Psoas muscle (tissue), 8 donors: ENCODE results near the gene PRDX2. TPM values are rescaled to one million over a fixed set of nuclear protein-coding genes. Genes with fewer than 3 reads are reported as not detected.

Experiments
- ATAC-seq, 4 donors: fragments of 200-7000 bp; cut with Tn5 transposase; one replicate each; pipeline ENCODE4 v1.9.1; 2020; ENCODE audit warnings: moderate library complexity in 3 of 4, mild to moderate bottlenecking in 2 of 4
- DNase-seq, 2 donors: peaks; one replicate each; pipeline ENCODE4 v3.0.0-alpha.2; 2020
- H3K27ac ChIP-seq: fragments of 200-600 bp; one replicate; pipeline ENCODE4 v1.8.0; 2022
- H3K27me3 ChIP-seq, 3 donors: fragments of 200-600 bp in 1 of 3; one replicate each; pipeline versions ENCODE4 v1.6.1 to v1.8.0; 2013 to 2022; ENCODE audit warnings: low read length in 2 of 3, mild to moderate bottlenecking in 2 of 3, moderate library complexity in 1 of 3; ENCODE audit not compliant: insufficient read depth in 3 of 3
- H3K36me3 ChIP-seq, 2 donors: fragments of 200-600 bp in 1 of 2; one replicate each; pipeline versions ENCODE4 v1.6.1 to v1.8.0; 2013 to 2022; ENCODE audit warnings: low read depth in 1 of 2, mild to moderate bottlenecking in 1 of 2, moderate library complexity in 1 of 2; ENCODE audit not compliant: insufficient read depth in 1 of 2
- H3K4me1 ChIP-seq: fragments of 200-600 bp; one replicate; pipeline ENCODE4 v1.8.0; 2022
- H3K4me3 ChIP-seq: fragments of 200-600 bp; one replicate; pipeline ENCODE4 v1.8.0; 2022; ENCODE audit warnings: mild to moderate bottlenecking
- H3K9me3 ChIP-seq: fragments of 200-600 bp; one replicate; pipeline ENCODE4 v1.8.0; 2022
- WGBS, 3 donors: extraction: QIAGEN DNeasy Blood & Tissue Kit; methylation state at CpG; one replicate each; pipeline versions ENCODE4 v1.1.6 to v1.1.7; 2013; 5-methylcytosine and 5-hydroxymethylcytosine counted together
- intact Hi-C, 2 donors: fragments of 100-400 bp; cut with DNase I; formaldehyde crosslinking; loops; one replicate each; pipeline versions ENCODE4 v1.11.0 to v1.14.2; 2022
- polyA plus RNA-seq, 3 donors: library from polyadenylated mRNA; stranded (reverse); fragments of 200-250 nt; gene quantifications; one replicate each; pipeline ENCODE4 v1.2.3, GENCODE V29; 2013
- total RNA-seq, 4 donors: library from RNA; stranded (reverse); fragmentation: NEBNext Ultra II Directional in 2 of 4; extraction: Animal tissue kit (Norgen Biotek cat#: 25700) in 2 of 4; gene quantifications; one replicate each; pipeline versions ENCODE4 v1.2.1 to v1.2.4, GENCODE V29; 2021 to 2023
- TF ChIP-seq, protein P1 (sequence below): fragments of 200-600 bp; IDR thresholded peaks from one replicate; pipeline ENCODE4 v1.8.0; 2022; ENCODE audit warnings: antibody characterized with exemption
- donor health status: healthy with polysubstance abuse.
- donor health status: DM: no; HTN: no; CAD: no; lungs with moderate emphysema.
- donor health status: Bipolar disorder and iron deficiency.
- donor health status: healthy.
- donor health status: DM: yes; HTN: yes; CAD: no.
- donor health status: DM: no; HTN: no; CAD: no.
- donor health status: DM: no; HTN: no; CAD: no.
- donor health status: DM: yes; HTN: yes; CAD: no.

Gene PRDX2
- total and polyA plus RNA-seq, 7 donors: 273 to 535 (median 396) TPM

- TF ChIP-seq, protein P1, sequence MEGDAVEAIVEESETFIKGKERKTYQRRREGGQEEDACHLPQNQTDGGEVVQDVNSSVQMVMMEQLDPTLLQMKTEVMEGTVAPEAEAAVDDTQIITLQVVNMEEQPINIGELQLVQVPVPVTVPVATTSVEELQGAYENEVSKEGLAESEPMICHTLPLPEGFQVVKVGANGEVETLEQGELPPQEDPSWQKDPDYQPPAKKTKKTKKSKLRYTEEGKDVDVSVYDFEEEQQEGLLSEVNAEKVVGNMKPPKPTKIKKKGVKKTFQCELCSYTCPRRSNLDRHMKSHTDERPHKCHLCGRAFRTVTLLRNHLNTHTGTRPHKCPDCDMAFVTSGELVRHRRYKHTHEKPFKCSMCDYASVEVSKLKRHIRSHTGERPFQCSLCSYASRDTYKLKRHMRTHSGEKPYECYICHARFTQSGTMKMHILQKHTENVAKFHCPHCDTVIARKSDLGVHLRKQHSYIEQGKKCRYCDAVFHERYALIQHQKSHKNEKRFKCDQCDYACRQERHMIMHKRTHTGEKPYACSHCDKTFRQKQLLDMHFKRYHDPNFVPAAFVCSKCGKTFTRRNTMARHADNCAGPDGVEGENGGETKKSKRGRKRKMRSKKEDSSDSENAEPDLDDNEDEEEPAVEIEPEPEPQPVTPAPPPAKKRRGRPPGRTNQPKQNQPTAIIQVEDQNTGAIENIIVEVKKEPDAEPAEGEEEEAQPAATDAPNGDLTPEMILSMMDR: no peak
- intact Hi-C loops: loop anchor here in 1 of 2 donors (2.0 kb wide), 1 partner anchor 74 kb away; no protein-coding TSS in a partner anchor
- DNase-seq: peak; percentile 57 to 78
- peak overlapping the region; percentile 4 for H3K4me3 ChIP-seq
- peak overlapping the region; percentile 90 for H3K27ac ChIP-seq
- peaks cover 36% of the 10 kb centered on the region for H3K4me1 ChIP-seq
- no peaks in the 10 kb centered on the region for H3K27me3 ChIP-seq
- WGBS, 3 donors: 24 to 37% (median 27%) methylated on average over 4 of the region's 4 CpGs
- H3K9me3 ChIP-seq: no peaks in the 10 kb centered on the region
- peak; percentile 59 to 75 (median 67) for ATAC-seq
- H3K36me3 ChIP-seq: peaks cover 0 to 31% of the 10 kb centered on the region in 2 donors
These were observed 29.3 kb downstream of the PRDX2 start for GRCh38 chr19:12772323-12772722.

DNA sequence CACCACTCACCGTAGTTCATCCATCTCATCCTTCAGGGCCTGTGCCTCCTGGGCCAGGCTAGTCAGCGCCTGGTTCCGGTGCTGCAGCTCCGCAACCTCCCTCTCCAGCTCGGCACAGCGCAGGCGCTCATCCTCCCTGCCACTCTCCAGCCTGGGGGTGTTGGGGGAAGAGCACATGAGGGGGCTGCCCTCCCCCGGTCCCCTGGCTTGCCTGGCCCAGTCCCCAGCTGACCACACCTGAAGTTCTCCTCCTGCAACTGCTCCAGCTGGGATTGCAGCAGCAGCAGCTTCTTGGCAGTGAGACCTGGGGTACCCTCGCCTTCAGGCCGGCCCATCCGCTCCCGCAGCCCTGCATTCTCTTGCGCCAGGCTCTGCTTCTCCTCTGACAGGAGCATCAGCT, 30.7 kb downstream of the PRDX2 start:
- TF ChIP-seq, protein P1: no peak
- H3K9me3 ChIP-seq: no peaks in the 10 kb centered on the region
- ATAC-seq: no peak
- H3K27ac ChIP-seq: no peak overlapping the region
- DNase-seq: no peak
- H3K4me1 ChIP-seq: peaks cover 33% of the 10 kb centered on the region
- intact Hi-C loops: no loop called here
- peaks cover 0 to 36% of the 10 kb centered on the region in 2 donors for H3K36me3 ChIP-seq
- no peak overlapping the region for H3K4me3 ChIP-seq
- no peaks in the 10 kb centered on the region for H3K27me3 ChIP-seq
- WGBS, 3 donors: 95 to 99% (median 96%) methylated on average over 9 to 13 of the region's 13 CpGs

DNA sequence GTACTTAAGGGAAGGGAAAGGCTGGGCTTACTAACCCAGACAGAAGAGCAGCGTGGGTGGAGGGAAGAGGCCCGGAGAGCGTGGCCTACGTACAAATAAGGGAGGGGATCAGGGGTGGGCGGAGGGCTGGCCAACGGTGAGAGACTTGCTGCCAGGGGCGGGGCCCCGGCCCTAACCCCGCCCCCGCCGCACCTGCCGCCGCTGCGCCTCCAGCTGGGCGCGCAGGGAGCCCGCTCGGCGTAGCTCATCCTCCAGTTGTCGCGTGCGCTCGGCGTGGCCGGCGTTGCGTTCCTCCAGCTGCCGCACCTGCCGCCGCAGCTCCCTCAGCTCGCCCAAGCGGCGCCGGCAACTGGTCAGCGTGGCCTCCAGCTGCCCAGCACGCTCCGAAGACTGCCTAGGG, 31.9 kb downstream of the PRDX2 start:
- H3K27me3 ChIP-seq: no peaks in the 10 kb centered on the region
- TF ChIP-seq, protein P1: no peak
- 41 to 56% (median 46%) methylated on average over 25 to 37 of the region's 37 CpGs for WGBS, 3 donors
- no peaks in the 10 kb centered on the region for H3K9me3 ChIP-seq
- intact Hi-C loops: loop anchor here in 1 of 2 donors (5.0 kb wide), 1 partner anchor 78 kb away; no protein-coding TSS in a partner anchor
- peak overlapping the region; percentile 41 for H3K27ac ChIP-seq
- no peak overlapping the region for H3K4me3 ChIP-seq
- DNase-seq (no peak), ATAC-seq (peak; percentile 3 to 59 (median 22))
- H3K36me3 ChIP-seq: peaks cover 0 to 47% of the 10 kb centered on the region in 2 donors
- H3K4me1 ChIP-seq: peaks cover 29% of the 10 kb centered on the region

DNA sequence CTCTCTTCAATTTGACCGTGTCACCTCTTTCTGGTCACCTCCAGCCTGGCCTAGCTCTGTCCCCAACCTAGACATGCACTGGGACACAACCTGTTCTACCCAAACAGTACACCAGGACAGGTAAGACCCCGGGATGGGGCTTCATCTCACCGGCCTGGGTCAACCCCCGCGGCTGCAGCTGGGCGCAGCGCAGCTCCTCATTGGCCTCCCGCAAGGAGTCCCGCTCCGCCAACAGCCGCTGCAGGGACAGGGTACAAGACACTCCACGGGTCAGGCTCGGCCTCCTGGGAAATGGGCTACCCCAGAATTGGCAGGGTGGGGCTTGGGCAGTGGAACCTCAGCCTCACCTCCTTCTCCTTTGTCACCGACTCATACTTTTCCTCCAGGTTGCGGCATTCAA, 33.9 kb downstream of the PRDX2 start:
- intact Hi-C loops: loop anchor here in 1 of 2 donors (5.0 kb wide), 1 partner anchor 80 kb away; no protein-coding TSS in a partner anchor
- Histone ChIP-seq H3K4me1 (peaks cover 10% of the 10 kb centered on the region), H3K27me3 (no peaks in the 10 kb centered on the region), H3K27ac (no peak overlapping the region), H3K4me3 (no peak overlapping the region), H3K36me3 (peaks cover 0 to 63% of the 10 kb centered on the region in 2 donors), H3K9me3 (no peaks in the 10 kb centered on the region)
- ATAC-seq (no peak), DNase-seq (no peak)
- TF ChIP-seq, protein P1: no peak
- 92 to 96% (median 94%) methylated on average over 15 of the region's 15 CpGs for WGBS, 3 donors

DNA sequence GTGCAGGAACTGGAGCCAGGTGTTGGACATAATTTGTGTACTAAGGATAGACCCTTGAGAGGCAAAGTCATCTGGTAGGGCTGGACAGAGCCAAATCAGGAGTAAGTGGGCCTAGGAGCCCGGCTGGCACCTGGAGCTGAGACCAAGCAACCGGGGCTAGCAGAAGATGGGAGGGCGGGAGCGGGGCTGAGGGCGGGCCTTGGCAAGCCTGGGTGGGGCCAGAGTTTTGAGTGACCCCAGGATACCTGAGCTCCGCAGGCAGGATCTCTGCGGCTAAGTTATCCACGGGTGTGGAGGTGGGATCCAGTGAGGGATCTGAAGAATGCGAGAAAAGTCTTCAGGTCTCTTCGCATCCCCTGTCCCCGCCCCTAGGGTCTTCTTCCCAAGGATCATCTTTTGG, 34.5 kb downstream of the PRDX2 start:
- Histone ChIP-seq H3K9me3 (no peaks in the 10 kb centered on the region), H3K4me3 (no peak overlapping the region), H3K4me1 (peaks cover 5% of the 10 kb centered on the region), H3K27me3 (no peaks in the 10 kb centered on the region), H3K27ac (no peak overlapping the region), H3K36me3 (peaks cover 0 to 69% of the 10 kb centered on the region in 2 donors)
- WGBS, 3 donors: 90 to 93% (median 91%) methylated on average over 11 of the region's 11 CpGs
- TF ChIP-seq, protein P1: no peak
- intact Hi-C loops: loop anchor here in 1 of 2 donors (5.0 kb wide), 1 partner anchor 80 kb away; no protein-coding TSS in a partner anchor
- DNase-seq (no peak), ATAC-seq (no peak)
